KMS-11 (cell line): ENCODE data around the gene ENOX1.

Experiments used
- H2AFZ ChIP-seq: fragments of 200-600 bp; sonication (generic); 2 replicates; pipeline ENCODE4 v1.6.1; 2016; ENCODE audit warnings: antibody characterized with exemption, mixed run types, low read depth
- H3K27ac ChIP-seq: fragments of 200-600 bp; sonication (generic); 2 replicates; pipeline ENCODE4 v1.6.1; 2016; ENCODE audit warnings: mild to moderate bottlenecking, mixed run types
- H3K27me3 ChIP-seq: fragments of 200-600 bp; sonication (generic); 2 replicates; pipeline ENCODE4 v1.6.1; 2017; ENCODE audit warnings: mild to moderate bottlenecking, low read depth, mixed run types, moderate library complexity; ENCODE audit not compliant: insufficient read depth
- H3K36me3 ChIP-seq: fragments of 200-600 bp; sonication (generic); 2 replicates; pipeline ENCODE4 v1.6.1; 2017; ENCODE audit warnings: mild to moderate bottlenecking, mixed run types; ENCODE audit not compliant: insufficient read depth
- H3K4me1 ChIP-seq: fragments of 200-600 bp; sonication (generic); 2 replicates; pipeline ENCODE4 v1.6.1; 2016; ENCODE audit warnings: mild to moderate bottlenecking, low read depth, mixed run types; ENCODE audit not compliant: poor library complexity, severe bottlenecking
- H3K4me2 ChIP-seq: fragments of 200-600 bp; sonication (generic); 2 replicates; pipeline ENCODE4 v1.7.0; 2016; ENCODE audit warnings: mild to moderate bottlenecking, mixed run types
- H3K4me3 ChIP-seq: fragments of 200-600 bp; sonication (generic); IDR thresholded peaks from 2 replicates; pipeline ENCODE4 v1.6.1; 2017; ENCODE audit warnings: low read depth, low read length, mixed read lengths; ENCODE audit not compliant: insufficient read depth
- H3K79me2 ChIP-seq: fragments of 200-600 bp; sonication (generic); 2 replicates; pipeline ENCODE4 v1.6.1; 2016; ENCODE audit warnings: low read depth, mixed run types; ENCODE audit not compliant: insufficient read depth
- H3K9ac ChIP-seq: fragments of 200-600 bp; sonication (generic); 2 replicates; pipeline ENCODE4 v1.6.1; 2016; ENCODE audit warnings: mild to moderate bottlenecking, mixed run types
- H4K20me1 ChIP-seq: fragments of 200-600 bp; sonication (generic); 2 replicates; pipeline ENCODE4 v1.6.1; 2016; ENCODE audit warnings: mild to moderate bottlenecking, mixed run types; ENCODE audit not compliant: insufficient read depth
- CTCF ChIP-seq: fragments of 200-600 bp; sonication (generic); conservative IDR thresholded peaks from 2 replicates; pipeline ENCODE4 v1.6.1; 2017; ENCODE audit warnings: low read depth, mild to moderate bottlenecking, antibody characterized with exemption, low read length, moderate library complexity, mixed read lengths

Gene ENOX1

GRCh38 chr13:43347877-43348276, 438.9 kb downstream of the ENOX1 start:
- Histone ChIP-seq H3K27ac (peak overlapping the region; percentile 89), H4K20me1 (no peaks in the 10 kb centered on the region), H3K27me3 (no peaks in the 10 kb centered on the region), H3K4me2 (peak overlapping the region; percentile 98), H3K79me2 (no peaks in the 10 kb centered on the region), H3K9ac (peak overlapping the region; percentile 54; the same call in 1 of the 2 replicates), H2AFZ (no peak overlapping the region), H3K36me3 (no peaks in the 10 kb centered on the region), H3K4me1 (peaks cover 49% of the 10 kb centered on the region), H3K4me3 (no peak overlapping the region)
- no peak for TF ChIP-seq CTCF

GRCh38 chr13:43346427-43346826, 440.3 kb downstream of the ENOX1 start:
- Histone ChIP-seq H3K4me1 (peaks cover 49% of the 10 kb centered on the region), H3K79me2 (no peaks in the 10 kb centered on the region), H3K4me3 (no peak overlapping the region), H2AFZ (no peak overlapping the region), H3K9ac (peak overlapping the region; percentile 9; the same call in 1 of the 2 replicates), H4K20me1 (no peaks in the 10 kb centered on the region), H3K4me2 (peak overlapping the region; percentile 98), H3K27ac (peak overlapping the region; percentile 89), H3K27me3 (no peaks in the 10 kb centered on the region), H3K36me3 (no peaks in the 10 kb centered on the region)
- TF ChIP-seq CTCF = no peak

- no peak for TF ChIP-seq CTCF
Measured at GRCh38 chr13:43343645-43344044, 443.1 kb downstream of the ENOX1 start.

GRCh38 chr13:43339805-43340550, 446.8 kb downstream of the ENOX1 start:
- peaks cover 17% of the 10 kb centered on the region for H3K4me1 ChIP-seq
- H3K79me2 ChIP-seq = no peaks in the 10 kb centered on the region
- H4K20me1 ChIP-seq = no peaks in the 10 kb centered on the region
- no peak overlapping the region for H3K9ac ChIP-seq
- no peak for TF ChIP-seq CTCF
- no peak overlapping the region for H3K27ac ChIP-seq
- no peaks in the 10 kb centered on the region for H3K36me3 ChIP-seq
- no peaks in the 10 kb centered on the region for H3K27me3 ChIP-seq
- no peak overlapping the region for H3K4me3 ChIP-seq
- H3K4me2 ChIP-seq = no peak overlapping the region
- H2AFZ ChIP-seq = no peak overlapping the region

More at GRCh38 chr13:43343645-43344044, 443.1 kb downstream of the ENOX1 start:
- Histone ChIP-seq H3K27me3 (no peaks in the 10 kb centered on the region), H3K79me2 (no peaks in the 10 kb centered on the region), H3K9ac (no peak overlapping the region), H3K4me1 (peaks cover 39% of the 10 kb centered on the region), H4K20me1 (no peaks in the 10 kb centered on the region), H3K4me3 (no peak overlapping the region), H3K27ac (no peak overlapping the region), H2AFZ (no peak overlapping the region), H3K36me3 (no peaks in the 10 kb centered on the region), H3K4me2 (no peak overlapping the region)
